HG03280 (cell line): ENCODE data around the gene PPP1R10.
"Not testable (repeated sequence)": the region's sequence is repeated elsewhere in the genome, so short reads cannot be mapped to it uniquely, and the experiment has no call there.

Experiments used
- ATAC-seq: cut with Tn5 transposase; IDR thresholded peaks from one replicate; pipeline ENCODE4 v1.9.1; 2021; ENCODE audit warnings: mild to moderate bottlenecking, moderate library complexity; ENCODE audit not compliant: unreplicated experiment

The PPP1R10 gene

GRCh38 chr6:30616811-30617564, at the start of gene PPP1R10:
Gene PPP1R10 (minus strand): TSS chr6:30617243. CDS start chr6:30609944, 7,299 bp downstream.
- peak; percentile 83 for ATAC-seq

GRCh38 chr6:30666300-30666699, 49.3 kb upstream of the PPP1R10 start:
- not testable (repeated sequence) for ATAC-seq

DNA sequence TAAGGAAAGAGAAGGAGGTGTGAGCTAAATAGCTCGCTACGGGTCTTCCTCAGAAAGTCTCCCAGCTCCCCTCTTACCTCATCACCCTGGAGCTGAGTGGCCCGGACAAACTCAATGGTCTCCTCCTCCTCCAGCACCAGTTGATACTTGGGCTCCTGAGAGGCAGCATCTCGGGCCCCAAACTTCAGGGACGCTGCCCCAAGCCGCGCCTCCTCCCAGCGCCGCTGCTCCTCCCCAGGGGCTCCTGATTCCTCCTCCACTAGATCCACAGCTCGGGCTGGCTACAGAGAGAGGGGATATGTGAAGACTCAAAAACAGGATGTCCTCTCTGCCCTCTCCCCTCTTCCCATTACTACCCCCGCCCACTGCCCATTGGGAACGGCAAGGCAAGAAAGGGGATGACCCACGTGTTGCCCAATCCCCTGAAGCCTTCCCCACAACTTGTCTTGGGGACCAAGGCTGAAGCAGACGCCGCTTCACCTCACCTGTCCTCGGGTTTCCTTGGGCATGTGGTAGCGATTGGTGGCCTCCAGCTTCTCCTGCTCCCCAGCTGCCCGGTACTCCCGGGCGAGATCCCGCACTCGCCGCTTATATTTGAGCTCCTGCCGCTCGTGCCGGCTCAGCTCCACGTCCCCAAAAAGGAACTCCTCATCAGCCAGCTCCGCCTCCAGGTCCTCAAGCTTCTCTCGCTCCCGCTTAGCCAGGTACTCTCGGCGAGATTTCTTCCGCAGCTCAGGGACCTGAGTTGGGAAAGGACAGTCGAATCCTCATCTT, 48.1 kb upstream of the PPP1R10 start:
- ATAC-seq = no peak

- not testable (repeated sequence) for ATAC-seq
These were observed 40.9 kb upstream of the PPP1R10 start for GRCh38 chr6:30657922-30658321.

DNA sequence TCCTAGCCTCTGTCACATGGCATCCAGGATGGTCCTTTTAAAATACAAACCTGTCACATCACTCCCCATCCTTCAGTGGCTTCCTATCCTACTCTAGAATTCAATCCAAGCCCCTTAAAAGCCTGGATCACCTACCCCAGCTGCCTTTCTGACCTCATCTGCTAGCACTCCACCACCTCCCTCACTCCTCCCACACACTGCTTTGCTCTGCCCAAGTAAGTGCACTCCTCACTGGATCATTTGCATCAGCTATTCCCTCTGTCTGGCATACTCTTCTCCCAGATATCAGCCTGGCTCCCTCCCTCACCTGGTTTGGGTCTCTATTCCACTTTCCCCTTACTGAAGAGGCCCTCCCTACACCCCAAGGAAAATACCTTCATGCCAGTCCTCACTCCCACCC, 40.4 kb upstream of the PPP1R10 start:
- no peak for ATAC-seq

DNA sequence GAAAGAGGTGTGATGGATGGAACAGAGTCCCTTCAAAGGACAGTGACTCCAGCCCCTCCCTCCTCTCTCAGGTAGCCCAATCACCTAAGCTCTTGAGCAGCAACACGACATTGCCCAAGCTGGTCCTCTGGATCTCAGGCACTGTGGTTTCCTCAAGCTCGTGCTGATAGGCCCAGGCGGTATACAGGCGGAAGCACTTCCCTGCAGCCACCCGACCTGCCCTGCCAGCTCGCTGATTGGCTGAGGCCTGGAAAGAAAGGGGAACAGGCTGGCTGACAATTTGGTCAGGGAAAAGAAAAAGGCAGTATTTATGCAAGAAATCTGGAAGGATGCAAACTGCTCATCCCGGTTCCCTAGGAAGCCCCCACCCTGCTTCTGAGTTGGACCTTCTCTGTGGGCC, 39.5 kb upstream of the PPP1R10 start:
- no peak for ATAC-seq

DNA sequence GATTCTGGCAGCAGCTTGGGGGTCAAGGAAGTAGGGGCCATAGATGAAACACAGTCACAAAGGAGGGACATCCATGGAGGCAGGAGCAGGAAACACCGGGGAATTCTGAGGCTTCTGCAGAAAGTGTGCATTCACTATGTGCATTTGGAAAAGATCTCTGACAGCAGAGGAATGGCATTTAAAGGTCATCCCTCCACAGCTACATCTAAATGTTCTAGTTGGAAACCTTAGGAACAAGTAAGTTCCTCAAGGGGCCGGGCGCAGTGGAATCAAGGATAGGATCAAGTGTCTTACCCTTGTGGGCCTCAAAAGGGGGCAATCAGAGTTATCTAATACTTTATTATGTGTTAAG, 38.7 kb upstream of the PPP1R10 start:
- no peak for ATAC-seq

DNA sequence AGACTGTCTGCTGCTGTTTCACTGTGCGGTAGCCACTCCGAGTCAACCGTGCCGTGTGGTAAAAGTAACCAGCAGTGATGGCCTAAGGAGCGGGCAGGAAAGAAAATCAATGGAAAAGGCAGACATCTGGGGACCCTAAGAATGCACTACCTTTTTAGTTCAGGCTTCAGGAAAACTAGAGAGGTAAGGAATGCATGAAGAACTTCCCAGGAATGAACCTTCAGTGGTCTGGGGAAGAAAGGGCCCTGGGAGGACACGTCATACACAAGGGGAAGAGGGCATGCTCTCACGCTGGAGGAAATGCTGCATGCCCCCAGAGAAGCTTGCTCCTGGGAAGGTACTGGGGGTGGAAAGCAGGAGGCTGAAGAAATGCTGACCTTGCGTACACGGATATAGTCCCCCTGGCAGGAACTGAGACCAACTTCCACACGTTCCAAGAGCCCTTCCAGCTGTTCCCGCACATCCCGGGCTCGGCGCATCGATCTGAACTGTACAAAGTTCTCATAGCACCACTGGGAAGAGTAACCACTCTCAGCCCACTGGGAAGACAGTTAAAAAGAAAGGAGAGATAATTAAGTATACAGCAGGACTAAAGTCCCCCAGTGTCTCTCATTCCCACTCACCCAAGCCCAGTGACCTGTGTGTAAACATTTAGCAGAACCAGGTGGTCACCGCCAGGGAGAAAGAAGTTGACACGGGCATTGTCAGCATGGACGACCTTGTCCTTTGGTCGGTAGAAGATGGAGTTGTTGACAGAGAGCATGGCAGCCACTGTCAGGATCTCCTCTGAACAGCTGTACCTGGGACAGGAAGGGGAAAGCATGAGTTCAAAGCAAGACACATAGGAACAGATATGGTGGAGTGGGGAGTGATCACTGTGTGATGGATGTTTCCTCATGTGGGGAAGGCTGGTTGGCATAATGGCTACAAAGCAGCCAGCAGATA, 38.0 kb upstream of the PPP1R10 start:
- ATAC-seq = no peak

GRCh38 chr6:30651143-30651542, 34.1 kb upstream of the PPP1R10 start:
- ATAC-seq = no peak

GRCh38 chr6:30647242-30648116, 30.4 kb upstream of the PPP1R10 start:
- peak; percentile 67 for ATAC-seq

GRCh38 chr6:30646450-30647241, 29.6 kb upstream of the PPP1R10 start, which contains the start of gene C6orf136:
Gene C6orf136 (plus strand): TSS chr6:30647133. CDS start chr6:30647232, 99 bp downstream.
- peak; percentile 64 for ATAC-seq

DNA sequence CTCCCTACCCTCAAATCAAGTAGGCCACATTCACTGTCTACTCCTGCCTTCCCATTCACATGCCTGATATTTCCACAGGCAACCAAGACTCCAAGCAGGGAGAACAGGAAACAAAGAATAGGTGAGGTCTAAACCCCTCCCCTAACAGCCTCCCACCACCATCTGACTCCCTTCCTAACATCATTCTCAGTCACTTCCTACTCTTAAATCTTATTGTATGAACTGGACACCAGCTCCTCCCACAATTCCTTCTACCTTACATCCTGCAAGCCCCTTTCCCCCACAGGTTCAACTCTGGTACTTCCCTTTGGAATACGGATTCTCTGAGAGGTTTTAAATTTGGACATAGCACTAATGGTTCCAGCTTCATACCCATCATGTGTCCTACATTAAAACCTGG, 28.9 kb upstream of the PPP1R10 start:
- ATAC-seq = no peak

DNA sequence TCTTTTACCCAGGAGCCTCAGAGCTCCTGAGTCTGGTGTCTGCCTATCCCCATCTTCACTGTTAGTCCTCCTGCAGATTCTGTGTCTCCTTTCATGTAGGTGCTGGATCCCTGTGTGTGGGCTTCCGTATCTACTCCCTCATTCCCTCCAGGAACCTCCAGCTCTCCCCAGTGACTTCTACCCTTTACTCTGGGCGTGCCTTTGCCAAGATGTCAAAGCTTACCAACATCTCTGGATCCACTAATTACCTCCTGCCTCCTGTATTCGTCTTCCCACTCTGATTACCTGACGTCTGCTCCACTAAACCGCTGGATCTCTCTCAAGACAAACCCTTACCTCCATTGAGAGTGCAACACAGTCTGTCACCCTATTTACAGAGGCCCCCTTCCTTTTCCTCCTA, 27.7 kb upstream of the PPP1R10 start:
- no peak for ATAC-seq

DNA sequence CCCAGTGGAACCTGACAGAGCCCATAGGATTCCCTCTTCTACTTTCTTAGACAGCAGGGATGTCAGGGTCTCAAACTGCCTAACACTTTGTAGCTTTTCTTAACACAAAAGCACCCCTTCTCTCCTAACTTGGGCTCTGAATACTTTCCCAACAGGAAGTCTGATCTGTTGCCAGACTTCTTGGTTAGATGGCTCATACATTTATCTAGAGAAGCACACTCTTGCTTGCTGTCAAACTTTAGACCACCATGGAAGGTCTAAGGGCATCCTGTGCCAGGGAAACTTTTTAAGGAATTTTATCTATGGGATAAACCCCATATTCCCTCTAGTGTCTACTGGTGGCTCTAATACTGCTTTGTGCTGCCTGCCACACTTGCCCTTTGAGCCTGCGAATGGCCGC, 26.6 kb upstream of the PPP1R10 start:
- no peak for ATAC-seq

GRCh38 chr6:30641048-30641447, 24.0 kb upstream of the PPP1R10 start:
- ATAC-seq = no peak

DNA sequence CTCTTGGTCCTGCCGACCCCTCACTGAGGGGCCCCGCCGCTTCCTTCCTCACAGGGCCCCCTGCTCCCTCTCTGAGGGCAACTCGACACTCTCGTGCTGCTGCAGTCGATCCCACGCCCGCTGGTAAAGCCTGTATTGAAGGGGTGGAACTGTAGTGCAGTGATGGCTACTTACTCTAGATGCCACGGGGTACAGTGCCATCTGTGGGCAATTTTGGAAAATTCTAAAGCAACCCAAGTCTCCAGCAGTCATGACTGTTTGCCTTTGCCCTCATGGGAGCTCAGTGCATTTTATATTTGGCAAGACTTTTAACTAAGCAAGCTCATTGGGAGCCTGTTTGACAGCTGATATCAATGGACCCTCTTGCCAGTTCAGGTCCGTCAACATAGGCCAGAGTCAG, 23.4 kb upstream of the PPP1R10 start:
- ATAC-seq = no peak

GRCh38 chr6:30635834-30636233, 18.8 kb upstream of the PPP1R10 start:
- no peak for ATAC-seq

GRCh38 chr6:30626484-30627366, 9.7 kb upstream of the PPP1R10 start, which contains the start of gene ATAT1:
Gene ATAT1 (plus strand): TSS chr6:30626874.
- ATAC-seq = peak; percentile 82
